ENCODE measurements around the gene ZMIZ2. TPM values are rescaled to one million over a fixed set of nuclear protein-coding genes. Genes with fewer than 3 reads are reported as not detected.
"Not testable (repeated sequence)": the region's sequence is repeated elsewhere in the genome, so short reads cannot be mapped to it uniquely, and the experiment has no call there.

The ZMIZ2 gene
- total and polyA plus RNA-seq, 2 donors (not counting 1 experiment from before 2014, with no cell fraction given) = 3.9 to 9.1 TPM

GRCh38 chr7:44802418-44803025, 53.9 kb downstream of the ZMIZ2 start:
- peaks cover 4% of the 10 kb centered on the region for H3K4me1 ChIP-seq (ENCODE audit: control insufficient read depth, extremely low read depth, insufficient read depth, low read length)
- H3K36me3 ChIP-seq (ENCODE audit: control insufficient read depth, insufficient read depth, low read length) = peaks cover 16% of the 10 kb centered on the region
- no peak overlapping the region for H3K4me3 ChIP-seq (replicated peaks in 1 of 4; ENCODE audit: control extremely low read depth in 1 of 4, insufficient read depth in 1 of 4, low read depth in 3 of 4, low read length in 4 of 4)
- DNase-seq (ENCODE audit: low read depth in 2 of 2) = no peak
- TF ChIP-seq EZH2 (IDR thresholded peaks at IDR 0.05; ENCODE audit: low read length, missing control alignments) (no peak), CTCF (conservative IDR thresholded peaks at IDR 0.05 in 1 of 2, IDR thresholded peaks at IDR 0.05 in 1 of 2; ENCODE audit: low read depth in 1 of 2, low read length in 2 of 2) (no peak)
- H3K27ac ChIP-seq (ENCODE audit: insufficient read depth, low read length) = peak overlapping the region; percentile 26
- H2AFZ ChIP-seq (ENCODE audit: low read length) = no peak overlapping the region
- H3K9ac ChIP-seq (ENCODE audit: insufficient read depth, low read length) = no peak overlapping the region
- peaks cover 8% of the 10 kb centered on the region for H4K20me1 ChIP-seq (ENCODE audit: control insufficient read depth, extremely low read depth, insufficient read depth, low read length)
- no peak overlapping the region for H3K4me2 ChIP-seq (ENCODE audit: extremely low read depth, insufficient read depth, low read length)
- H3K27me3 ChIP-seq (ENCODE audit: control insufficient read depth, insufficient read depth, low read length) = no peaks in the 10 kb centered on the region
- H3K79me2 ChIP-seq (ENCODE audit: control insufficient read depth, insufficient read depth, low read length) = peaks cover 33% of the 10 kb centered on the region
- H3K9me3 ChIP-seq (ENCODE audit: control insufficient read depth, insufficient read depth, low read depth, low read length) = no peaks in the 10 kb centered on the region

- not testable (repeated sequence) for DNase-seq (ENCODE audit: low read depth in 2 of 2); H2AFZ ChIP-seq (ENCODE audit: low read length); H3K4me3 ChIP-seq (replicated peaks in 1 of 4; ENCODE audit: control extremely low read depth in 1 of 4, insufficient read depth in 1 of 4, low read depth in 3 of 4, low read length in 4 of 4); H3K4me2 ChIP-seq (ENCODE audit: extremely low read depth, insufficient read depth, low read length); H3K27ac ChIP-seq (ENCODE audit: insufficient read depth, low read length); H3K27me3 ChIP-seq (ENCODE audit: control insufficient read depth, insufficient read depth, low read length); H4K20me1 ChIP-seq (ENCODE audit: control insufficient read depth, extremely low read depth, insufficient read depth, low read length); H3K9me3 ChIP-seq (ENCODE audit: control insufficient read depth, insufficient read depth, low read depth, low read length); H3K4me1 ChIP-seq (ENCODE audit: control insufficient read depth, extremely low read depth, insufficient read depth, low read length); H3K9ac ChIP-seq (ENCODE audit: insufficient read depth, low read length)
- H3K36me3 ChIP-seq (ENCODE audit: control insufficient read depth, insufficient read depth, low read length) = peaks cover 16% of the 10 kb centered on the region
- H3K79me2 ChIP-seq (ENCODE audit: control insufficient read depth, insufficient read depth, low read length) = peaks cover 18% of the 10 kb centered on the region
Observed at GRCh38 chr7:44803828-44804519, 55.3 kb downstream of the ZMIZ2 start.

GRCh38 chr7:44805950-44806349, 57.3 kb downstream of the ZMIZ2 start:
- no peaks in the 10 kb centered on the region for H3K27me3 ChIP-seq (ENCODE audit: control insufficient read depth, insufficient read depth, low read length)
- no peak overlapping the region for H3K4me3 ChIP-seq (replicated peaks in 1 of 4; ENCODE audit: control extremely low read depth in 1 of 4, insufficient read depth in 1 of 4, low read depth in 3 of 4, low read length in 4 of 4)
- H3K36me3 ChIP-seq (ENCODE audit: control insufficient read depth, insufficient read depth, low read length) = peaks cover 7% of the 10 kb centered on the region
- no peak overlapping the region for H2AFZ ChIP-seq (ENCODE audit: low read length)
- no peak overlapping the region for H3K27ac ChIP-seq (ENCODE audit: insufficient read depth, low read length)
- no peak overlapping the region for H3K4me2 ChIP-seq (ENCODE audit: extremely low read depth, insufficient read depth, low read length)
- no peak overlapping the region for H3K9ac ChIP-seq (ENCODE audit: insufficient read depth, low read length)
- no peaks in the 10 kb centered on the region for H3K4me1 ChIP-seq (ENCODE audit: control insufficient read depth, extremely low read depth, insufficient read depth, low read length)
- no peaks in the 10 kb centered on the region for H4K20me1 ChIP-seq (ENCODE audit: control insufficient read depth, extremely low read depth, insufficient read depth, low read length)
- no peak for DNase-seq (ENCODE audit: low read depth in 2 of 2)
- peaks cover 2% of the 10 kb centered on the region for H3K79me2 ChIP-seq (ENCODE audit: control insufficient read depth, insufficient read depth, low read length)
- TF ChIP-seq CTCF (conservative IDR thresholded peaks at IDR 0.05 in 1 of 2, IDR thresholded peaks at IDR 0.05 in 1 of 2; ENCODE audit: low read depth in 1 of 2, low read length in 2 of 2) (no peak), EZH2 (IDR thresholded peaks at IDR 0.05; ENCODE audit: low read length, missing control alignments) (no peak)
- H3K9me3 ChIP-seq (ENCODE audit: control insufficient read depth, insufficient read depth, low read depth, low read length) = no peaks in the 10 kb centered on the region
